GM23338 (cell line): Measurements from ENCODE around the gene VPS37C.

Source experiments
- EZH2 ChIP-seq: fragments of 200-600 bp; sonication (generic); IDR thresholded peaks from one replicate; pipeline ENCODE4 v1.8.0; 2017; ENCODE audit warnings: antibody characterized with exemption, mild to moderate bottlenecking, low read depth; ENCODE audit not compliant: unreplicated experiment
- EZH2phosphoT487 ChIP-seq: fragments of 200-600 bp; sonication (generic); IDR thresholded peaks from one replicate; pipeline ENCODE4 v1.8.1; 2018; ENCODE audit warnings: antibody characterized with exemption; ENCODE audit not compliant: unreplicated experiment
- JUNB ChIP-seq: IDR thresholded peaks from one replicate; pipeline ENCODE4 v1.6.1; 2016; ENCODE audit warnings: antibody characterized with exemption; ENCODE audit not compliant: unreplicated experiment
- NANOG ChIP-seq: IDR thresholded peaks from 2 replicates; pipeline ENCODE4 v1.6.1; 2016; ENCODE audit warnings: antibody characterized with exemption, borderline replicate concordance
- POLR2AphosphoS5 ChIP-seq: IDR thresholded peaks from 2 replicates; pipeline ENCODE4 v1.6.1; 2016; ENCODE audit warnings: antibody characterized with exemption, low read depth
- TF ChIP-seq, protein P1 (sequence below): IDR thresholded peaks from one replicate; pipeline ENCODE4 v1.6.1; 2018; ENCODE audit warnings: antibody characterized with exemption; ENCODE audit not compliant: unreplicated experiment
- TF ChIP-seq, protein P2 (sequence below), 2 experiments: fragments of 200-600 bp in 1 of 2; sonication (generic) in 1 of 2; conservative IDR thresholded peaks; 2 replicates each; pipeline versions ENCODE4 v1.5.1 to v1.6.1; 2016 to 2017; ENCODE audit warnings: antibody characterized with exemption in 2 of 2, low read depth in 2 of 2, mild to moderate bottlenecking in 2 of 2, moderate library complexity in 1 of 2

DNA sequence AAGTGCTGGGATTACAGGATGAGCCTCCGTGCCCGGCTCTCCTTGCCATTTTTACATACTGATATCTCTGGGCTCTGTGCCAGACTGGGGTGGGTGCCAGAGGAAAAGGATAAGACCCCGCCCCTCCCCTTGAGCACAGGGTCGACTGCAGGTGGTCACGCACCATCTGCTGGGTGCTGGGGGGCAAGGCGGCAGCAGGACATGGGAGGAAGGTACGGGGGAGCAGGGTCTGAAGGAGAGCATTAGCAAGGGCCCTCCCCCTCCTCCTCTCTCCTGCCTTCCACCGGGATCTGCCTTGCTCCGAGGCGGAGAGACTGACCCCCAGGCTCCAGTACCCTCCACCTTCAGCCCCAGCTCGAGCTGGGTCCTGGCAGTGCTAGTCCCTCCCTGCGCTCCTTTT lies 32.4 kb upstream of the VPS37C start:
- TF ChIP-seq POLR2AphosphoS5 (no peak), NANOG (no peak), EZH2phosphoT487 (no peak), EZH2 (no peak), JUNB (no peak)
- TF ChIP-seq, protein P1, sequence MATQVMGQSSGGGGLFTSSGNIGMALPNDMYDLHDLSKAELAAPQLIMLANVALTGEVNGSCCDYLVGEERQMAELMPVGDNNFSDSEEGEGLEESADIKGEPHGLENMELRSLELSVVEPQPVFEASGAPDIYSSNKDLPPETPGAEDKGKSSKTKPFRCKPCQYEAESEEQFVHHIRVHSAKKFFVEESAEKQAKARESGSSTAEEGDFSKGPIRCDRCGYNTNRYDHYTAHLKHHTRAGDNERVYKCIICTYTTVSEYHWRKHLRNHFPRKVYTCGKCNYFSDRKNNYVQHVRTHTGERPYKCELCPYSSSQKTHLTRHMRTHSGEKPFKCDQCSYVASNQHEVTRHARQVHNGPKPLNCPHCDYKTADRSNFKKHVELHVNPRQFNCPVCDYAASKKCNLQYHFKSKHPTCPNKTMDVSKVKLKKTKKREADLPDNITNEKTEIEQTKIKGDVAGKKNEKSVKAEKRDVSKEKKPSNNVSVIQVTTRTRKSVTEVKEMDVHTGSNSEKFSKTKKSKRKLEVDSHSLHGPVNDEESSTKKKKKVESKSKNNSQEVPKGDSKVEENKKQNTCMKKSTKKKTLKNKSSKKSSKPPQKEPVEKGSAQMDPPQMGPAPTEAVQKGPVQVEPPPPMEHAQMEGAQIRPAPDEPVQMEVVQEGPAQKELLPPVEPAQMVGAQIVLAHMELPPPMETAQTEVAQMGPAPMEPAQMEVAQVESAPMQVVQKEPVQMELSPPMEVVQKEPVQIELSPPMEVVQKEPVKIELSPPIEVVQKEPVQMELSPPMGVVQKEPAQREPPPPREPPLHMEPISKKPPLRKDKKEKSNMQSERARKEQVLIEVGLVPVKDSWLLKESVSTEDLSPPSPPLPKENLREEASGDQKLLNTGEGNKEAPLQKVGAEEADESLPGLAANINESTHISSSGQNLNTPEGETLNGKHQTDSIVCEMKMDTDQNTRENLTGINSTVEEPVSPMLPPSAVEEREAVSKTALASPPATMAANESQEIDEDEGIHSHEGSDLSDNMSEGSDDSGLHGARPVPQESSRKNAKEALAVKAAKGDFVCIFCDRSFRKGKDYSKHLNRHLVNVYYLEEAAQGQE = no peak
- TF ChIP-seq, protein P2, sequence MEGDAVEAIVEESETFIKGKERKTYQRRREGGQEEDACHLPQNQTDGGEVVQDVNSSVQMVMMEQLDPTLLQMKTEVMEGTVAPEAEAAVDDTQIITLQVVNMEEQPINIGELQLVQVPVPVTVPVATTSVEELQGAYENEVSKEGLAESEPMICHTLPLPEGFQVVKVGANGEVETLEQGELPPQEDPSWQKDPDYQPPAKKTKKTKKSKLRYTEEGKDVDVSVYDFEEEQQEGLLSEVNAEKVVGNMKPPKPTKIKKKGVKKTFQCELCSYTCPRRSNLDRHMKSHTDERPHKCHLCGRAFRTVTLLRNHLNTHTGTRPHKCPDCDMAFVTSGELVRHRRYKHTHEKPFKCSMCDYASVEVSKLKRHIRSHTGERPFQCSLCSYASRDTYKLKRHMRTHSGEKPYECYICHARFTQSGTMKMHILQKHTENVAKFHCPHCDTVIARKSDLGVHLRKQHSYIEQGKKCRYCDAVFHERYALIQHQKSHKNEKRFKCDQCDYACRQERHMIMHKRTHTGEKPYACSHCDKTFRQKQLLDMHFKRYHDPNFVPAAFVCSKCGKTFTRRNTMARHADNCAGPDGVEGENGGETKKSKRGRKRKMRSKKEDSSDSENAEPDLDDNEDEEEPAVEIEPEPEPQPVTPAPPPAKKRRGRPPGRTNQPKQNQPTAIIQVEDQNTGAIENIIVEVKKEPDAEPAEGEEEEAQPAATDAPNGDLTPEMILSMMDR (conservative IDR thresholded peaks at IDR 0.05; ENCODE audit: low read depth in 2 of 2) = no peak
